Left ventricle myocardium inferior (tissue), 1 donor: ENCODE data around the gene RUNX1. TPM values are rescaled to one million over a fixed set of nuclear protein-coding genes. Genes with fewer than 3 reads are reported as not detected.

Source experiments
- DNase-seq: peaks from one replicate; pipeline ENCODE4 v3.0.0-alpha.2; 2020
- H3K27ac ChIP-seq: fragments of 200-600 bp; replicated peaks from 2 replicates; pipeline ENCODE4 v1.8.0; 2021
- H3K27me3 ChIP-seq: fragments of 200-600 bp; 2 replicates; pipeline ENCODE4 v1.8.0; 2021; ENCODE audit warnings: low read depth
- H3K36me3 ChIP-seq: fragments of 200-600 bp; 2 replicates; pipeline ENCODE4 v1.8.0; 2021
- H3K4me1 ChIP-seq: fragments of 200-600 bp; 2 replicates; pipeline ENCODE4 v1.8.0; 2021
- H3K4me3 ChIP-seq: fragments of 200-600 bp; 2 replicates; pipeline ENCODE4 v1.8.0; 2021; ENCODE audit warnings: mild to moderate bottlenecking, moderate library complexity
- H3K9me3 ChIP-seq: fragments of 200-600 bp; replicated peaks from 2 replicates; pipeline ENCODE4 v1.8.0; 2021
- intact Hi-C: fragments of 100-400 bp; cut with micrococcal nuclease; formaldehyde crosslinking; loops from one replicate; pipeline ENCODE4 v1.11.0; 2022
- total RNA-seq: library from RNA; stranded (reverse); fragmentation: NEBNext Ultra II Directional; extraction: Animal tissue kit (Norgen Biotek cat#: 25700); gene quantifications from one replicate; pipeline ENCODE4 v1.2.1, GENCODE V29; 2021
- TF ChIP-seq, protein P1 (sequence below): fragments of 200-600 bp; IDR thresholded peaks from 2 replicates; pipeline ENCODE4 v1.8.0; 2021; ENCODE audit warnings: antibody characterized with exemption, mild to moderate bottlenecking, borderline replicate concordance
- donor health status: DM: no; HTN: yes; CAD: no; lungs with severe emphysema.

RUNX1 gene
- total RNA-seq, 1 donor from 2014 or later = 1.5 TPM

GRCh38 chr21:34788879-34789278 is 260.2 kb downstream of the RUNX1 start:
- Histone ChIP-seq H3K9me3 (no peaks in the 10 kb centered on the region), H3K27me3 (peaks cover 29% of the 10 kb centered on the region), H3K27ac (no peak overlapping the region), H3K36me3 (no peaks in the 10 kb centered on the region), H3K4me3 (no peak overlapping the region), H3K4me1 (no peaks in the 10 kb centered on the region)
- TF ChIP-seq, protein P1, sequence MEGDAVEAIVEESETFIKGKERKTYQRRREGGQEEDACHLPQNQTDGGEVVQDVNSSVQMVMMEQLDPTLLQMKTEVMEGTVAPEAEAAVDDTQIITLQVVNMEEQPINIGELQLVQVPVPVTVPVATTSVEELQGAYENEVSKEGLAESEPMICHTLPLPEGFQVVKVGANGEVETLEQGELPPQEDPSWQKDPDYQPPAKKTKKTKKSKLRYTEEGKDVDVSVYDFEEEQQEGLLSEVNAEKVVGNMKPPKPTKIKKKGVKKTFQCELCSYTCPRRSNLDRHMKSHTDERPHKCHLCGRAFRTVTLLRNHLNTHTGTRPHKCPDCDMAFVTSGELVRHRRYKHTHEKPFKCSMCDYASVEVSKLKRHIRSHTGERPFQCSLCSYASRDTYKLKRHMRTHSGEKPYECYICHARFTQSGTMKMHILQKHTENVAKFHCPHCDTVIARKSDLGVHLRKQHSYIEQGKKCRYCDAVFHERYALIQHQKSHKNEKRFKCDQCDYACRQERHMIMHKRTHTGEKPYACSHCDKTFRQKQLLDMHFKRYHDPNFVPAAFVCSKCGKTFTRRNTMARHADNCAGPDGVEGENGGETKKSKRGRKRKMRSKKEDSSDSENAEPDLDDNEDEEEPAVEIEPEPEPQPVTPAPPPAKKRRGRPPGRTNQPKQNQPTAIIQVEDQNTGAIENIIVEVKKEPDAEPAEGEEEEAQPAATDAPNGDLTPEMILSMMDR = no peak
- intact Hi-C loops = no loop called here
- no peak for DNase-seq

DNA sequence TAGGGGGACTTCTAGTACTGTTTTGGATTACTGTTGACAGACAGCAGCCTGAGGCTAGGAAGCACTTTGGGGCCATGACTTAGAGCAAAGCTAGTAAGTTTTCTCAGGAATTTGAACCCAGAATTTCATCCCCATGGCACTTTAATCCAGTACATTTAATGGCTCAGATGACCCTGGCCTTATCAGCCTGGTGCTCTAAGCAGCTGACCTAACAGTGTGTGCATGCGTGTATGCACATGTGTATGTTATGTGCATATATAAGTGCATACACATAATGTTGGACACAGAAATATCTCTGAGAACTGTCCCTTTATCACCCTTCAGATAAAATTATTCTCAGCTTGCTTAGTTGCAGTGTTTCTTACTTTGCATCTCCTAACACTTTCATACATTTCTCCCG is 265.3 kb downstream of the RUNX1 start:
- TF ChIP-seq, protein P1 = no peak
- Histone ChIP-seq H3K36me3 (no peaks in the 10 kb centered on the region), H3K9me3 (no peaks in the 10 kb centered on the region), H3K27ac (no peak overlapping the region), H3K27me3 (peaks cover 46% of the 10 kb centered on the region), H3K4me1 (no peaks in the 10 kb centered on the region), H3K4me3 (no peak overlapping the region)
- intact Hi-C loops = no loop called here
- no peak for DNase-seq

DNA sequence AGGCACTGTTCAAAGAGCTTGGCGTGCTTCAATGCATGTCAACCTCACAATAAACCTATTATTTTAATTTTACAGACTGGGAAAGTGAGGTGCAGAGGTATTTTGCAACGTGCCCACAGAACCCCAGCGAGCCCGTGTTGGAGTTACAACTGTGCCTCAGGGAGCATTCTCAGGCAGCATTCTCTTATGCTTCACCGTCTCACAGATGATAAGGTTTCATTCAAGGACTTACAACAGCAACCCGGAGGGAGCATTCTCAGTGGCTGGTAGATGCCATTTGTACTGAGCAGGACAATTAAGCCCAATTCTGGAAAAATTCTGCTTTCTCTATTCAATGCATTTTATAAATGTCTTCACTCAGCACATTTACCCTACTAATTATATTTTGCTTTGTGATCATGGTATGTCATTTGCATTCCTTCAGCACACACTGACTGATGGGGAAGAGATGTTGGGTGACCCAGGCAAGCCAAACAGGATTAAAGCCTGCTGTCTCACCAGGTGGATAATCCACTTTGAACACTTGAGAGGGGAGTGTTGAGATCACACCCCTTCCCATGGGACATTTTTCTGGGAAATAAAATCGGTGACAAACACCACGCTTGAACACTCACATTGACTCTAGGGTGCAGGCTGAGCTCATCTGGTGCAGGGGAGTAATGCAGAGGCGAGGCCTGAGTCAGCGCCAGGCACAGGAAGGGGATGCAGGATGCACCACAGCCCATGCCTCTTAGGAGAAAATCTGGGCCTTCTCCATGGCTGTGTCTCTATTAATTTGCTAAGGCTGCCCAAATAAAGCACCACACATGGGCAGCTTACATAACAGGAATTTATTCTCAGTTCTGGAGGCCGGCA is 266.4 kb downstream of the RUNX1 start:
- Histone ChIP-seq H3K27me3 (peaks cover 38% of the 10 kb centered on the region), H3K9me3 (no peaks in the 10 kb centered on the region), H3K4me3 (no peak overlapping the region), H3K4me1 (no peaks in the 10 kb centered on the region), H3K27ac (no peak overlapping the region), H3K36me3 (no peaks in the 10 kb centered on the region)
- intact Hi-C loops = no loop called here
- TF ChIP-seq, protein P1 = no peak
- DNase-seq = no peak

DNA sequence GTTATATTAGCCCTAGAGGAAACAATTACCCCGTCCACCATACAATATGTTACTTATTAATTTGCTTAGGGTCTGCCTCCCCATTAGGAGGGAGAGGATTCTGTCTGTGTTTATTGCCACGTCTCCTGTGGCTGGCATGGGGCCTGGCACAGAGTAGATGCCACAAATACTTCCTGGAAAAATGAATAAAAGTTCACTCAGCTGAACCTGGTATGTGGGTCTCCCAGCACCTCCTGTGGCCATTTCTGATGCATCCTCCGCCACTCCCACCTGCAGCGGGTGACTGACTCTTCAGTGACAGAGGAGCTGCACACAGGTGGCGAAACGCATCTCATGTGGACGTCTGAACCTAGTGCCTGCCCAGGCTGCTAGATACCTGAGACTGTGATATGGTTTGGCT is 267.6 kb downstream of the RUNX1 start:
- intact Hi-C loops = no loop called here
- TF ChIP-seq, protein P1 = no peak
- Histone ChIP-seq H3K4me3 (no peak overlapping the region), H3K4me1 (no peaks in the 10 kb centered on the region), H3K27ac (no peak overlapping the region), H3K27me3 (peaks cover 37% of the 10 kb centered on the region), H3K36me3 (no peaks in the 10 kb centered on the region), H3K9me3 (no peaks in the 10 kb centered on the region)
- no peak for DNase-seq

DNA sequence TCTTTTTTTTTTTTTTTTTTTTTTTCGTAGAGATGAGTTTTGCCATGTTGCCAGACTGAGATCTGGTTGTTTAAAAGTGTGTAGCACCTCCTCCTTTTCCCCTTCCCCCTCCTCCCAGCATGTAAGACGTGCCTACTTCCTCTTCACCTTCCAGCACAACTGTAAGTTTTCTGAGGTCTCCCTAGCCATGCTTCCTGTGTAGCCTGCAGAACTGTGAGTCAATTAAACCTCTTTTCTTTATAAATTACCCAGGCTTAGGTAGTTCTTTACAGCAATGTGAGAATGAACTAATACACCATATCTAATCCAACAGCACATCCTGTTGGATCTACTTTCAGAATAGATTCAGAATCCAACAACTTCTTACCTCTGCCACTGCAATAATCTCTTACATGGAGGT is 269.2 kb downstream of the RUNX1 start:
- no peaks in the 10 kb centered on the region for H3K36me3 ChIP-seq
- H3K27ac ChIP-seq = no peak overlapping the region
- H3K27me3 ChIP-seq = peaks cover 46% of the 10 kb centered on the region
- H3K4me3 ChIP-seq = no peak overlapping the region
- TF ChIP-seq, protein P1 = no peak
- H3K4me1 ChIP-seq = no peaks in the 10 kb centered on the region
- intact Hi-C loops = no loop called here
- no peaks in the 10 kb centered on the region for H3K9me3 ChIP-seq
- DNase-seq = no peak
